Stimulated activated CD4-positive, alpha-beta T cell treated with anti-CD3 and anti-CD28 coated beads, TNF-alpha, amount 100 ng/mL, for 4 hours (primary cell): ENCODE data around the gene FGD5.

Experiments used
- DNase-seq, 3 experiments: peaks; one replicate each; pipeline ENCODE4 v3.0.0-alpha.2; 2020; ENCODE audit warnings: low read depth in 3 of 3

The FGD5 gene

DNA sequence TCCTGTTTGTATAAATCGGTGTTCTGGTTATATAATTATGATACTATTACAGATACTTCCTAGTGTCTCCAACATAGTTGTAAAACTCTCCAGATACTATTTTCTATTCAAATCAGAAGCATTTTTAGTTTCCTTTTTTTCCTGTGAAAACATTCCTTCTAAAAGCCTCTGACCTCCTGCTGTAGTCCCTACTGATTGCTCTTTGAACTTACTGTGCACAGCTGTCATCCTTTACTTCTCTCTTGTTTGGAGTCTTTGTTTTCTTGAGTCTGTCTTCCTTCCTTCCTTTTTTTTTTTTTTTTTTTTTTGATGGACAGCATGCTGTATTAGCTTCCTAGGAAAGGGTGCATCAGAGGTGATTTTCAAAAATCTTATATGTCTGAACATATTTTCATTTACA lies 157.6 kb downstream of the FGD5 start:
- no peak for DNase-seq

DNA sequence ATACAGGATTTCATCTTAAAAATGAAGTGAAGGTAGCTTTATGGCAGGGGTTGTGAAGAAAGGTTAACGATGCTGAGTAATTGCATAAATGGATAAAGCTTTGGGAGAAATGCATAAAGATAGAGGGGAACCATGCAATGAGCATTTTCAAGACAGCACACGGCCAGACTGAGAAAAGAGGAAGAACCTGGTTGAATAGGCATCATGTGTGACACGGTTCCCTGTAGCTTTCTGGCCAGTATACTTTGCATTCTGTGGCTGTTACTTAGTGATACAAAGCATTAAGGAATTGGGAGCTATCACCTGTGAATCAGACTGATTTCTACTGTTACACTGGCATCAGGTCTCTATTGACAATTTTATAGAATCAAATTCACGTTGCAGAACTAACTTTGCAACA lies 161.9 kb downstream of the FGD5 start:
- no peak for DNase-seq
